ENCODE data around the gene RHBDL1.
"Not testable (repeated sequence)": the region's sequence is repeated elsewhere in the genome, so short reads cannot be mapped to it uniquely, and the experiment has no call there.

- TF ChIP-seq CTCF (IDR thresholded peaks at IDR 0.05; ENCODE audit: control extremely low read depth in 1 of 3, insufficient read depth in 1 of 3, low read depth in 1 of 3, low read length in 3 of 3), result peak; percentile 38 to 55 (median 44)
- not testable (repeated sequence) for TF ChIP-seq POLR2A (IDR thresholded peaks at IDR 0.05; ENCODE audit: control extremely low read depth in 1 of 2, low read depth in 2 of 2, low read length in 2 of 2); SP1 (IDR thresholded peaks at IDR 0.05; ENCODE audit: low read depth, low read length); EP300 (IDR thresholded peaks at IDR 0.05; ENCODE audit: borderline replicate concordance in 1 of 2, low read depth in 2 of 2, low read length in 2 of 2); EZH2 (IDR thresholded peaks at IDR 0.05; ENCODE audit: low read depth, low read length, severe bottlenecking); BRCA1 (IDR thresholded peaks at IDR 0.05; ENCODE audit: low read depth, low read length); TBP (IDR thresholded peaks at IDR 0.05; ENCODE audit: low read depth, low read length)
- TF ChIP-seq, protein P1, sequence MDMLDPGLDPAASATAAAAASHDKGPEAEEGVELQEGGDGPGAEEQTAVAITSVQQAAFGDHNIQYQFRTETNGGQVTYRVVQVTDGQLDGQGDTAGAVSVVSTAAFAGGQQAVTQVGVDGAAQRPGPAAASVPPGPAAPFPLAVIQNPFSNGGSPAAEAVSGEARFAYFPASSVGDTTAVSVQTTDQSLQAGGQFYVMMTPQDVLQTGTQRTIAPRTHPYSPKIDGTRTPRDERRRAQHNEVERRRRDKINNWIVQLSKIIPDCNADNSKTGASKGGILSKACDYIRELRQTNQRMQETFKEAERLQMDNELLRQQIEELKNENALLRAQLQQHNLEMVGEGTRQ (IDR thresholded peaks at IDR 0.05; ENCODE audit: low read length), result not testable (repeated sequence)
These were observed 37.3 kb downstream of the RHBDL1 start for GRCh38 chr16:712740-713250.
